Measurements from ENCODE around the gene TSC1.
"Not testable (repeated sequence)": the region's sequence is repeated elsewhere in the genome, so short reads cannot be mapped to it uniquely, and the experiment has no call there.

The TSC1 gene

DNA sequence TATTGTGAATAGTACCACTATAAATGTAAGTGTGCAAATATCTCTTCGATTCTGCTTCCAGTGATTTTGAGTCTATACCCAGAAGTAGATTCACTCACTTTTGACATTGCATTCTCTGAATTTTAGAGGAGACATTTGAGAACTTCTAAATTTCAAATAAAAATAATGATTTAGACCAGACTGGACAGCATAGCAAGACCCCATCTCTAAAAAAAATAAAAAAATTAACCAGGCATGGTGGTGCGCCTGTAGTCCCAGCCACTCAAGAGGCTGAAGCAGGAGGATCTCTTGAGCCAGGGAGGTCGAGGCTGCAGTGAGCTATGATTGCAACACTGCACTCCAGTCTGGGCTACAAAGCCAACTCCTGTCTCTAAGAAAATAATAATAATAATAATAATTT is 32.2 kb upstream of the TSC1 start:
- DNase-seq (ENCODE audit: low read depth in 2 of 2), result no peak

DNA sequence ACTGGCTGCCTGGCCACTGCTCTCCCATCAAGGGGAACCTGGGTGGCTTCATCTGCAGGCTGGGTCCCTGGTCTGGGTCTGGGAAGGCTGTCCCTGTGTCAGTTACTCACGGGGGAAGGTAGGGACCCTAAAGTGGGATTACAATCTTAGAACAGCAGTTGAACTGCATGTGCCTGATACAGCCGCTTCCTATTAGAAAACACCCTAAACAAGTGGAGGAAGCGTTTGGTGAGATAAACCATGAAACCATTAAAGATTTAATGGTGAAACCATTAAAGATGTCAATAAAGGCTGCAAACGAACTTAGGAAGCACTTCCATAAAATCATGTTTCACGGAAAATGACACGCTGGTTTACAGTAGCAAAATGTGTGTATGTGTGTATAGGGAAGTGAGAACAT is 31.5 kb upstream of the TSC1 start:
- no peak for DNase-seq (ENCODE audit: low read depth in 2 of 2)

DNA sequence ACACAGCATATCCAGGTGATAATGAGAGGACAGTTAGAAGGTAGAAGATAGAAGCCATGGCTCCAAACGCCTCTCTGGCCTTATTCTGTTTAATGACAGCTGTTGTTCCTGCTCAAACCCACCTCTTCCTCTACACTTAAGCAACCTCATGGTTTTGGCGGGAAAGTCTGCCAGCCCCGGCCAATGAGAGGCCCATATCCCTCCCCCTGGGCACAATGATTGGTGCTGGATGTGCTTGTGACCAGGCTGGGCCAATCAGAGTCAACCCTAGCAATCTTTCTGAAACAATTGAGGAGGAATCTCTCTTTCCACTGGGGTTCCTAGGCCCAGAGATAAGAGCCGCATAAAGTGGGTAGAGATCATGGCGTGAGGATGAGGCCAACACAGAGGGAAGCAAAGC is 29.3 kb upstream of the TSC1 start:
- DNase-seq (ENCODE audit: low read depth in 2 of 2), result no peak

DNA sequence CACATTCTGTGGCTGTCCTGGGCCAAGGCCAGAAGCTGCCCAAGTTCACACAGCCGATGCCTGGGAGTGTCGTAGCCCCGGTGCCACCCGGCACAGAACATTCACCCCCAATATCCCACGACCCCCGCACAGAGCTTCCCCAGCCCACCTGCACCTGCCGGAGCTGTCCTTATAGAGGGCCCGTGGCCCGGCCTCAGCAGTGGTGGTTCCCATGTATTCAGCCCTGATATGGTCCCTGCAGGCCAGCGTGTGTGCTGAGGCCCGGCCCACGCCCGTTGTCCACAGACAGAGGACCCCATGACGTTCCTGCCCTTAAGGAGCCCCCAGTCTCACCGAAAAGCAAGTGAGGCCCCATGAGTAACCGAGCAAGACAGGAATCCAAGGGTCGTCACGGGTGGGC is 28.8 kb upstream of the TSC1 start:
- no peak for DNase-seq (ENCODE audit: low read depth in 2 of 2)

DNA sequence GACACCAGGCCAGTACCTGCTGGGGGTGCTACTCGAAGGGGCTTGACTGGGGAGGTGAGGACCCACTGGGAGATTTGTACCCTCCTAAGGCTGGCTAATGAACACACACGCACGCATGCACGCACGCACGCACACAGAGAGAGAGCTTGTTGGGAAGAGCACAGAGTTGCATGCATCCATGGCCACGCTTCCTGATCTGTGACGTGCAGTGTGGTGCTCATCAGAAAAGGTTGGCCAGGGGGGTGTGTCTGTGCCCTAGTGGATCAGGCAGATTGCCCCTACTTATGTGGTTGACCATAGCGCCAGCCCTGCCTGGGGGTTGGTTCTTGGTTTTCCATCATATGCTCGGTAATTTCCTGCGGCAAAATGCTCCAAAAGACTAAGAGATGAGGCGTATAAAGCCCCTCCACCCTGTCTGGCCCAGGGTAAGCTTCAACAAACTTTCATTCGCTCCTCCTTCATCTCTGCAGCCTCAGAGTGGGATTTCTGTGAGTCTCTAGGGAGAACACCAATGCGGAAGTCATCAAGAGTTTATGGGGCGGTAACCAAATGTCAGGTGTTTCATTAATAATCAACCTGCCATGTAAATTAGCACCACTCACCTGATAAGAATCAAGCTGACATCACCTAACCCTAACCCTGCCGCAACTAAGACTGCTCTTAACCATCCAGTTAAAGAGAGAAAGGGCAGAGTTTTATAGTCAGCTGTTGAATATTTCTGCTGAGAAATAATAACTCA is 26.1 kb upstream of the TSC1 start:
- no peak for DNase-seq (ENCODE audit: low read depth in 2 of 2)

DNA sequence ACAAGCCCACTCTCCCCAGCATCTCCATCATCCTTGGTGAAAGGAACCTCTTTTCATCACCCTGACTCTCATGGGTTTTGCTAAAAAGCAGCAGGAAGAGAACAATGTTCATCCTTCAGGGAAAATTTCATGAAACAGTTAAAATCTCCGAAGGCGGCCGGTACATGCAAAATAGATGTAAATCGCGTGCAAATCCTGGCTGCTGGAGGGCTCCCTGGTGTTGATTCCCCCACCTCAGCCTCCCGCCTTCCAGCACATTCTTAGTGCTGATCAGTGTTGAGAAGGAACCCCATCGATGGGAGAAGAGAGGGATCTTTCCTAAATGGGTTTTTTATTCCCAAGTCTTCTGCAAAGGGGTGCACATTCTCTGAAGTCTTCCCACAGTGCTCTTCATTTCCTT is 25.4 kb upstream of the TSC1 start:
- DNase-seq (ENCODE audit: low read depth in 2 of 2), result no peak

DNA sequence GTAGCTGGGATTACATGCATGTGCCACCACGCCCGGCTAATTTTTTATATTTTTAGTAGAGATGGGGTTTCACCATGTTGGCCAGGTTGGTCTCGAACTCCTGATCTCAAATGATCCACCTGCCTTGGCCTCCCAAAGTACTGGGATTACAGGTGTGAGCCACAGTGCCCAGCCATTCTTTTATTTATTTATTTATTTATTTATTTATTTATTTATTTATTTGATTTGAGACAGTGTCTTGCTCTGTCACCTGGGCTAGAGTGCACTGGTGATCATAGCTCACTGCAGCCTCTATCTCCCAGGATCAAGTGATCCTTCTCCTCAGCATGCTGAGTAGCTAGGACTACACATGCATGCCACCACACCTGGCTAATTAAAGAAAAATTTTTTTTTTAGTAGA is 23.5 kb upstream of the TSC1 start:
- not testable (repeated sequence) for DNase-seq (ENCODE audit: low read depth in 2 of 2)

DNA sequence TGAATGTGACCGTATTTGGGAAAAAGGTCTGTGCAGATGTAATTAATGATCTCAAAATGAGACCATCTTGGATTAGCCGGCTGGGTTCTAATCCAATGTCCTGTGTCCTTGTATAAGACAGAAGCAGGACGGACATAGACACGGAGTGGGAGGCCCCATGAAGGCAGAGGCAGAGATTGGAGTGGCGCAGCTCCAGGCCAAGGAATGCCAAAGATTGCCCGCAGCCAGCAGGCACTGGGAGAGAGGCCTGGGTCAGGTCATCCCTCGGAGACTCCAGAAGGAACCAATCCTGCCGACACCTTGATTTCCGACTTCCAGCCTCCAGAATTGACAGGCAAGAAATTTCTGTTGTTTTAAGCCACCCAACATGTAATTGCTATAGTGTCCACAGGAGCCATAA is 21.1 kb upstream of the TSC1 start:
- no peak for DNase-seq (ENCODE audit: low read depth in 2 of 2)

DNA sequence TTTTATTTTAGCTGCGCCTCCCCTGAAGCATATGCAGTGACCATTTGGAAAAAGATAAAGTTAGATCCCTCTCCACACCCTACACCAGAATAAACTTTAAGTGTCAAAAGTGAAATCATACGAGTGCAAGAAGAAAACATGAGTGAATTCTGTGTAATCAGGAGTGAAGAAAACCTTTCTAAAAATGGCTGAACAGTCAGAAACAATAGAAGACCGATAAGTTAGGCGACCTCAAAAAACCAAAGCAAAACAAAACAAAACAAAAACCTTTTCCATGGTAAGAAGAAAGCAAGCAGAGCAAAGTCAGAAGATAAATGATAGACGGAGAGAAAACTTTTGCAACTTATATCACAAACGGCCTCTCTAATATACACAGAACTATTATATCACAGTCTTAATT is 16.6 kb upstream of the TSC1 start:
- no peak for DNase-seq (ENCODE audit: low read depth in 2 of 2)

DNA sequence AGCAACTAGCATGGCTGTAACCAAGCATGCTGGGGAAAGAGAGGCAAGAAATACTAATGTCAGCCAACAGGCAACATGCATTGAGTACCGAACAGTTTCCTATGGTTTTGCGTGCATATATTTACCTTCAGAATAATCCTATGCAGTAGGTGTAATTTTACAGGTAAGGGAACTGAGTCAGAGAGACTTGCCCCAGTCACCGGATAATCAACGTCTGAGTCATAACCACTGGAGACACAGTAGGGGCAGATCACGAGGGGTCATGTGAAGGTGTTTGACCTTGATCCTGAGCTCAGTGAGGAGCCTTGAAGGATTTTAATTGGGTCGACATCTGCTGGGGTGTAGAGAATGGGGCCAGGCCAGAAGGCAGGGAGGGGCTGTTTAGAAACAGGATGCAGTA is 13.4 kb upstream of the TSC1 start:
- DNase-seq (ENCODE audit: low read depth in 2 of 2), result no peak

DNA sequence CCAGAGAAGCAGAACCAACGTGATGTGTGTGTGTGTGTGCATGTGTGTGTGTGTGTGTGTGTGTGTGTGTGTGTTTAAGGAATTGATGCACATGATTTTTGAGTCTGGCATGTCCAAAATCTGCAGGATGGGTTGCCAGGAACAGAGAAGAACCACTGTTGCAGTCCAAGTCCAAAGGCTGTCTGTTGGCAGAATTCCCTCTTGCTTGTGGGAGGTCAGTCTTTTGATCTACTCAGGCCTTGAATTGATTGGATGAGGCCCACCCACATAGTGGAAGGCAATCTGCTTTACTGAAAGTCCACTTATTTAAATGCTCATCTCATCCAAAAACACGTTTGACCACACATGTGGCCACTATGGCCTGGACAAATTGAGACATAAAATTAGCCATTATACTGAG is 11.4 kb upstream of the TSC1 start:
- DNase-seq (ENCODE audit: low read depth in 2 of 2), result no peak

DNA sequence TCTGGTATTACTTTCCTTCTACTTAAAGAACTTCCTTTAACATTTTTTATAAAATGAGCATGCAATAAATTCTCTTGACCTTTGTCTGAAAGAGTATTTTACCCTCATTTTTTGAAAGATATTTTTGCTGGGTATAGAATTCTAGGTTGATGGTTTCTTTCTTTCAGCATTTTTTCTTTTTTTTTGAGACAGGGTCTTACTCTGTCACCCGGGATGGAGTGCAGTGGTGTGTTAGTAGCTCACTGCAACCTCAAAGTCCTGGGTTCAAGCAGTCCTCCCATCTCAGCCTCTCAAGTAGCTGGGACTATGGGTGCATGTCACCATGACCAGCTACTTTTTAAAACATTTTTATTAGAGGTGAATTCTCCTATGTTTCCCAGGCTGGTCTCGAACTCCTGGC is 10.7 kb upstream of the TSC1 start:
- DNase-seq (ENCODE audit: low read depth in 2 of 2), result no peak

DNA sequence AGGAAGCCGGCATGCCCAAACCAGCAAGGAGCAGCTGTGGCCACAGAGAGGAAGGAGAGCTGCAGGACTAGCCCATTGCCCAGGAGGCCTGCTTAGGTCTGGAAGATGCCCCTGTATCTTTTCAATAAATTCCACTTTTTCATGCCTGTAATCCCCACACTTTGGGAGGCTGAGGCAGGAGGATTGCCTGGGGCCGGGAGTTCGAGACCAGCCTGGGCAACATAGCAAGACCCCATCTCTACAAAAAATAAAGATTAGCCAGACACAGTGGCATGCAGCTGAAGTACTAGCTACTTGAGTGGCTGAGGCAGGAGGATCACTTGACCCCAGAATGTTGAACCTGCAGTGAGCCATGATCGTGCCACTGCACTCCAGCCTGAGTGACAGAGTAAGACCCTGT is 5.3 kb upstream of the TSC1 start:
- DNase-seq (ENCODE audit: low read depth in 2 of 2), result no peak

DNA sequence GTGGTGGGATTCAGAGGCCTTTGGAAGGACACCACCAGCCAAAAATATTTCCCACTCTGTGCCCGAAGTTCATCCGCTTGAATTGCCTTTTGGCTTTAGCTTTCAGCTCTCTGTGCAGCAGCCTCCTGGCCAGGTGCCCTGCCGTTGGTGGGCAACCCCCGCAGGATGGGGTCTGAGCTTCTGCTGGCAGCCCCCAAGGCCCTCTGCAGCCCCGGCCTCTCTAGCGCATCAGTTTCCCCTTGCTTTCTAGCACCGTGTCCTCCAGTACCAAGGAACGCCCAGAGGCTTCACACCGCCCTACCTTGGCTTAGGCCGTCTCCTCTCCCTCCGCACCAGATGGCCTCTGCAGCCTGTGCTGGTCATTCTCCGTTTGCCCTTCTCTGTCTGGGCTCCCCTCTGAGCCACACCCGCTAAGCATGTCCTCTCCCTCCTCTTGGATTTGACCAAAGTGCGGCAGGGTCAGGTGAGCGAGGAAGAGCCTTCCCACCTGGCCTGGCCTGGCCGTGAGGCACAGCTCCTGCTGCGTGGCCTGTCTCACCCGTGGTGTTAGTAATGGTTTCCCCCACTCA is 4.2 kb upstream of the TSC1 start:
- no peak for DNase-seq (ENCODE audit: low read depth in 2 of 2)

DNA sequence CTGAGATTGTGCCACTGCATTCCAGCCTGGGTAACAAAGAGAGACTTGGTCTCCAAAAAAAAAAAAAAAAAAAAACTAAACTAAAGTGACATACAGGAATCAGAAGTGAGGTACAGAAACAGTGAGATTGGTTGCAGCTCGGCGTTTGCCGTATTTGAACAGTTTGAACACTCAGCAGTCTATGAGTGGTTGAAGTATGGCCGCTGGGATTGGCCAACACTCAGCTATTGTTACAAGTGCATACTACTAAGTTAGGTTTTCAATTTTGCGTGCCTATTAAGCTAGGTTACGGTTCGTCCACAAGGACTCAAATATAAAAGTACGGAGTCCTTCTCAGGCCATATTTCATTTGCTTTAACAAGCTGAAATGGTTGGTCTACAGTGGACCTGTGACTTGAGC is 3.3 kb upstream of the TSC1 start:
- DNase-seq (ENCODE audit: low read depth in 2 of 2), result no peak

DNA sequence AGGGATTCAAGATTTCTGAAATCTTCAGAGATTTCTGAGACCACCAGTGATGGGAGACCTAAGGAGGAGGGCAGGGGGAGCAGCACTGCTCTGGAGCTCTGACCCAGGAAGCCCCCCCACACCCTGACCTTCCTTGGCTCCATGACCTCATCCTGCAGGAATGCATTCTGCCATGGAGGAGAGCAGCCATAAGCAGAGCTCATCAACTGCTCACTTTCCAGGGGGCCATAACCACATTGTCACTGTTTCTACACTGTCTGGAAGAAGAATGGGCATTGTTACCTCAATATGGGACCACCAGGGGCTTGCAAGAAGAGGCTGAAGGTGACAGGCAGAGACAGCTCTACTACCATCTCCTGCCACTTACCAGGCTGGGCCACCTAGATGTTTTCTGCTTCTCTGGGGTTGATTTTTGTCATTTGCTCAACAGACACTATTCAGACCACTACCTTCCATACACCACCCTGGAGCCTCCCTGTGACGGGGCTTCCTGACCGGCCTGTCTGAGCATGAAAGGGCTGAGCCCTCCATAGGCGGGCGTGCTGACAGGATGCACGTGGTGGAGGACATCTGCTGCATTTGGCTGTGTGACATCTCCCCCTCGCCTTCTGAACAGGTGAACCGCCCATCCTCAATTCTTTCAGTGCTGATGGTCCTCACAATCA is 2.3 kb upstream of the TSC1 start:
- no peak for DNase-seq (ENCODE audit: low read depth in 2 of 2)

DNA sequence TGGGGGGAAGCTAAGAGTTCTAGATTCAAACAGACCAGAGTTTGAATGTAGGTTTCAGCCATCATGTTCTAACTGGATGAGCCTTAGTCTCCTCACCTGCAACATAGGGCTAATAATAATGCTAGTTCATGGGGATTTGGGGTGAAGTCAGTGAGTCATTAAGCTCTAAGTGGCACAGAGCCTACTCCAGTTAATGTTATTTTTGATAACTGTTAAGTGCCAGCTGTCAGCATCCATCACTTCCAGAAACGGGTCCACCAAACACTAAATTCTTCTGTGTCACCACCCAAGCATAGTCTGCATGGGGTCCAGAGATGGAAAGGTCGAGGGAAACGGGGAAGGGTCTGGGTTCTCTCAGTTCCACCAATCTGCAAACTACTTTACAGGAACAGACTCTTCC is 1.8 kb upstream of the TSC1 start:
- DNase-seq (ENCODE audit: low read depth in 2 of 2), result no peak

DNA sequence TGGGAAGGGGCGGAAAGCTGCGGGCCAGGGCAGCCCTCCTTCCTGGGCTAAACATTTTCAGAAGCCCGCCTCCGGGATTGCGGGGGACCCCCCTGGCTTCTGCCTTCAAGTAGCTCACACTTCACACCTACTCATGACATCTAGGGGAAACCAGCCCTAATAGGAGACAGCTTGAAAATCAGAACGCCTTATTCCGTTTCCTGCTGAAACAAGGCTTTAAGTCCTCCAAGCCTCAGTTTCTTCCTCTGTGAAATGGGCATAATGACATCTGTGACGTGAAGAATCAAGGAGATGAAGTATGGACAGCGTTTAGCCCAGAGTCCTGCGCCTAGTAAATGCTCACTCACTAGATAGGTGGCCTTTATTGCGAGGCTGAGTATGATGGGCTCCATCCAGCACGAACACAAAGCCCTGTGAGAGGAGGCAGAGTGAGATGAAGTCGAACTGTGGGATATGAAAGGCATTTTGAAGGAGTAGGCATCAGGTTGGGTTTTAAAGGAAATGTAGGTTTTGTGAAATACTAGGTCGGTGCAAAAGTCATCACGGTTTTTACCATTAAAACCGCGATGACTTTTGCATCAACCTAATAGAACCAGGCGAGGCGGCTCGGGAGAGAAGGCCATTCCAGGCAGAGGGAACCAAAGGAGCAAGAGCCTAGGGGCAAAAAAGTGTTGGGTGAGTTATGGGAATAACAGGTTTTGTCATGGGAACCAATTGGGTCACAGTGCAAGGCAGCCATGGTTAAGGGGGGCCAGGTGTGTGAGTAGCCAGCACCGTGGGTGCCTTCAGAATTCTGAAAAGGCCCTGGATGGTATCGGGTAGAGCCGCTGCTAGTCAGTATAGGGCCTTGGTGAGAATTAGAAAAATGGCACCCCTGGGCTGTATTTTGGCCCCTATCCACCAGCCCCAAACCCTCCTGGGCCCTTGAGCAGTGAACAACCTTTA is 1.0 kb upstream of the TSC1 start:
- DNase-seq (ENCODE audit: low read depth in 2 of 2), result no peak

DNA sequence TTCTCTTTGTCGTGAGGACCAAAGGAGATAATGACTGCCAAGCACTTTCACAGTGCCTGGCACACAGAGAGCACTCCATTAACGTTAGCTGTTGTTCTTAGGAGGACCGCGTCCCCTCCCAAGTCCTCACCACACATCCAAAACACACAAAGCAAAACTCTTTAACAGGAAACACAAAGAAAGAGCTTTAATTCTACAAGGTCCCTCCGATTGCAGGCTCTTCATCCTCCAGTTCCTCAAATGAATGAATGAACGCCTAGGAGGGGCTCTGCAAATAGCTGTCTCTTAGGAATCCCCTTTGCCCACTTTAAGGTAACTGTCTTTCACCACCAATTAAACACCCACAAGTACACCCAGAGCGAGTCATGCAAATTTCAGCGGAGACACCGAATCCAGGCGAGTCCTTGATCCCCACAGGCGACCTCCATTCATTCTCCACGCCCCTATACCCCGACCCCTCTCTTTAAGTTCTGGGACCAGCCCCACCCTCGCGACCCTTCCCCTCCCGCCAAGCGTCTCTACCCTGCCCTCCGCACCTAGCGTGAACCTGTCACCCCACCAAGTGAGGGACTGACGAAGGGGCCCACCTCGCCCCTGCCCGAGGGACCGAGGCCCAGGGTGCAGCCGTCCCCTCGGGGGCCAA is 644 bp downstream of the TSC1 start:
- DNase-seq (ENCODE audit: low read depth in 2 of 2), result no peak

DNA sequence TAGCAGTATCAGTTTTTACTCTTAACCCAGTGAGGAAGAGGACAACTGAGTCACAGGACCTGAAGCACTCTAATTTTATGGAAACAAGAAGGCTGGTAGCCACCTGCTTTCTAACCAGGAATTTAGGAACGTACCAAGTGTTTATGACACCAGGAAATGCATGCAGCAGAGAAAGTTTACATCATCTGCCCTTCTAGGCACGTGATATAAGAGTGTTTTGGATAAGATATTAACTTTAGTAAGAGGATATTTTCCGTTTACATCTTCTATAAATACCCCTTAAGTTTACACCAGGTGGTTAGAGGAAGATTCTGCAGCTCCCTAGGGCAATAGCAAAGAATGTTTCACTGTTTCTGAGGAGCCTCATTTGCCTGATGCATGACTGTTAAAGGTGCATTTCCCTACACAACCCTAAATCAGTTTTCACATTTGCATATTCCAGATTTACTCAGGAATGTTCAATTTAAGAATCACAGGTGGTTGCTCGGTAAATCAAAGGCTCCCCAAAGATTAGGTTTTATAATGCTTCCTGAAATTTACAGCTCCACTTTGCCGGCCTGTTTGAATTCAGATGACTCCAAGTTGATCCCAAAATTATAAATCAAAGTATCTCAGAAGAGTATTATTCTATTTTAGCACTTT is 1.8 kb downstream of the TSC1 start:
- no peak for DNase-seq (ENCODE audit: low read depth in 2 of 2)

DNA sequence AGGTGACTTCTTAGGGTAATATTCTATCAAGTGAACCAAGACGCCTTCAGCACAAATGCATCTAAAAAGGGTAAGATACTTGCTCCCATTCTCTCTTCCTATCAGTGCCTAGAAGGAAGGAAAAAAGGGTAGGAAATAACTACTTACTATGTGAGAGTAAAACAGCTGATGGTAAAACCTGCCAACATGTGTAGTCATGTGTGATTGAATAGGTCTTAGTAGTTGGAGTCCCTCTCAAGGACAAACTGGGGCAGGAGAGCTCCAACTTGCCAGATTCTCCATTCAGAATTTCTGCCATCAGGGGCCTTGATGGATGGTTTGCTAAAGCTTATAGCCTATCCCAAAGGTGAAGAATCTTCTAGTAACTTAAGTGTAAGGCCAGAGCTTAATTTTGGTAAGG is 5.2 kb downstream of the TSC1 start:
- no peak for DNase-seq (ENCODE audit: low read depth in 2 of 2)
